MCF 10A (cell line): ENCODE measurements around the gene POMT2. TPM values are rescaled to one million over a fixed set of nuclear protein-coding genes. Genes with fewer than 3 reads are reported as not detected.
"Not testable (repeated sequence)": the region's sequence is repeated elsewhere in the genome, so short reads cannot be mapped to it uniquely, and the experiment has no call there.

Experiments
- BruUV-seq: library from RNA; stranded (reverse); fragments of 400-500 nt; replicated peaks from 2 replicates; lab custom pipeline; 2021; lab: Mats Ljungman, UMichigan
- CTCF ChIA-PET: fragments of 300-600 bp; sonication (Branson Sonifier 250); formaldehyde crosslinking; extraction: SDS; loops from one replicate; lab custom pipeline; 2021; ENCODE audit warnings: antibody characterized with exemption, inconsistent platforms; lab: Yijun Ruan, JAX
- POLR2A ChIA-PET: fragments of 300-600, 350-650 bp; sonication (Branson Sonifier 250); formaldehyde crosslinking; extraction: SDS; loops from one replicate; lab custom pipeline; 2020; ENCODE audit warnings: antibody characterized with exemption, inconsistent platforms; lab: Yijun Ruan, JAX
- DNase-seq: peaks from one replicate; pipeline ENCODE4 v3.0.0-alpha.2; 2018; ENCODE audit not compliant: unreplicated experiment
- H3K27ac Mint-ChIP-seq: one replicate; pipeline ENCODE4 v1.8.0; 2022; ENCODE audit warnings: mild to moderate bottlenecking, low read depth, mixed read lengths; ENCODE audit not compliant: unreplicated experiment
- H3K27me3 Mint-ChIP-seq: one replicate; pipeline ENCODE4 v1.8.0; 2022; ENCODE audit warnings: mixed read lengths; ENCODE audit not compliant: insufficient read depth, unreplicated experiment
- H3K36me3 Mint-ChIP-seq: one replicate; pipeline ENCODE4 v1.8.0; 2022; ENCODE audit warnings: mild to moderate bottlenecking, moderate library complexity, mixed read lengths; ENCODE audit not compliant: insufficient read depth, unreplicated experiment
- H3K4me1 Mint-ChIP-seq: one replicate; pipeline ENCODE4 v1.8.0; 2022; ENCODE audit warnings: mixed read lengths; ENCODE audit not compliant: insufficient read depth, unreplicated experiment
- H3K4me3 Mint-ChIP-seq: one replicate; pipeline ENCODE4 v1.8.0; 2022; ENCODE audit warnings: mild to moderate bottlenecking, moderate library complexity, mixed read lengths; ENCODE audit not compliant: unreplicated experiment
- H3K9me3 Mint-ChIP-seq: one replicate; pipeline ENCODE4 v1.8.0; 2022; ENCODE audit warnings: mixed read lengths; ENCODE audit not compliant: unreplicated experiment
- intact Hi-C: fragments of 100-400 bp; cut with micrococcal nuclease; formaldehyde crosslinking; loops from 2 replicates; pipeline ENCODE4 v1.14.1; 2022
- total RNA-seq: library from RNA; stranded (reverse); gene quantifications from 2 replicates; pipeline ENCODE4 v1.2.3, GENCODE V29; 2022
- TF ChIP-seq, protein P1 (sequence below): fragments of 200-600 bp; IDR thresholded peaks from one replicate; pipeline ENCODE4 v1.8.0; 2022; ENCODE audit warnings: antibody characterized with exemption, mild to moderate bottlenecking; ENCODE audit not compliant: unreplicated experiment

POMT2 gene
- total RNA-seq, 1 experiment from 2014 or later, result 32.1 TPM

- ChIA-PET CTCF (no interaction called here), POLR2A (no interaction called here)
- no peaks in the 10 kb centered on the region for H3K9me3 Mint-ChIP-seq
- TF ChIP-seq, protein P1, sequence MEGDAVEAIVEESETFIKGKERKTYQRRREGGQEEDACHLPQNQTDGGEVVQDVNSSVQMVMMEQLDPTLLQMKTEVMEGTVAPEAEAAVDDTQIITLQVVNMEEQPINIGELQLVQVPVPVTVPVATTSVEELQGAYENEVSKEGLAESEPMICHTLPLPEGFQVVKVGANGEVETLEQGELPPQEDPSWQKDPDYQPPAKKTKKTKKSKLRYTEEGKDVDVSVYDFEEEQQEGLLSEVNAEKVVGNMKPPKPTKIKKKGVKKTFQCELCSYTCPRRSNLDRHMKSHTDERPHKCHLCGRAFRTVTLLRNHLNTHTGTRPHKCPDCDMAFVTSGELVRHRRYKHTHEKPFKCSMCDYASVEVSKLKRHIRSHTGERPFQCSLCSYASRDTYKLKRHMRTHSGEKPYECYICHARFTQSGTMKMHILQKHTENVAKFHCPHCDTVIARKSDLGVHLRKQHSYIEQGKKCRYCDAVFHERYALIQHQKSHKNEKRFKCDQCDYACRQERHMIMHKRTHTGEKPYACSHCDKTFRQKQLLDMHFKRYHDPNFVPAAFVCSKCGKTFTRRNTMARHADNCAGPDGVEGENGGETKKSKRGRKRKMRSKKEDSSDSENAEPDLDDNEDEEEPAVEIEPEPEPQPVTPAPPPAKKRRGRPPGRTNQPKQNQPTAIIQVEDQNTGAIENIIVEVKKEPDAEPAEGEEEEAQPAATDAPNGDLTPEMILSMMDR, result no peak
- no TSS peak for BruUV-seq
- H3K27me3 Mint-ChIP-seq, result no peaks in the 10 kb centered on the region
- no peak overlapping the region for H3K4me3 Mint-ChIP-seq
- no peak for DNase-seq
- intact Hi-C loops, result no loop called here
- H3K36me3 Mint-ChIP-seq, result peaks cover 53% of the 10 kb centered on the region
- no peaks in the 10 kb centered on the region for H3K4me1 Mint-ChIP-seq
- H3K27ac Mint-ChIP-seq, result no peak overlapping the region
Measured at GRCh38 chr14:77281852-77282410, 38.8 kb downstream of the POMT2 start.

GRCh38 chr14:77280921-77281320, 39.8 kb downstream of the POMT2 start:
- H3K36me3 Mint-ChIP-seq, result peaks cover 52% of the 10 kb centered on the region
- H3K9me3 Mint-ChIP-seq, H3K27me3 Mint-ChIP-seq, intact Hi-C loops, BruUV-seq, POLR2A ChIA-PET, H3K27ac Mint-ChIP-seq, H3K4me1 Mint-ChIP-seq, H3K4me3 Mint-ChIP-seq, DNase-seq: not testable (repeated sequence)
- CTCF ChIA-PET, result interaction anchor here (1.5 kb wide), 1 partner anchor 36 kb away, joined by 7 read pairs; no protein-coding TSS in a partner anchor

DNA sequence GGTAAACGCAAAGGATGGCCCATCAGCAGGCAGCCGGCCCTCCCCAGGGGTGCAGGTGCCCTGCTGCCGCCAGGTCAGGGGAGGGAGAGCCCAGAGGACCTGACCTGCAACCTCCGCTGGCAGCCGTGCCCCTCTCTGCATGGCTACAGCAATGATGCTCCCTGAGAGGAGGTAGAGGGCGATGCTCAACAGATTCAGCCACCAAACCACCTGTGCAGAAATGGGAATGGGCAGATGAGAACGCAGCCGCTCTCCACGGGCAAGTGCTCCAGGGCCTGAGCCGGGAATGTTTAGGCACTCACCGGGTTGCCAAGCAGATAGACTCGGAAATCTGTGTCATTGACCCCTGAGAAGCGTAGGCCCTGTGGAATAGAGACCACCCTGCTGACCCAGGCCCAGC, 41.0 kb downstream of the POMT2 start:
- no peak for DNase-seq
- TF ChIP-seq, protein P1, result no peak
- Mint-ChIP-seq H3K36me3 (peaks cover 42% of the 10 kb centered on the region), H3K27ac (no peak overlapping the region), H3K9me3 (no peaks in the 10 kb centered on the region), H3K4me3 (no peak overlapping the region), H3K27me3 (no peaks in the 10 kb centered on the region), H3K4me1 (no peaks in the 10 kb centered on the region)
- no TSS peak for BruUV-seq
- intact Hi-C loops, result no loop called here
- POLR2A ChIA-PET, result no interaction called here
- CTCF ChIA-PET, result interaction anchor here (0.6 to 1.0 kb wide), 3 partner anchors 12 to 186 kb away, joined by 3 to 7 read pairs (median 3); no protein-coding TSS in a partner anchor

GRCh38 chr14:77278461-77279230, 42.0 kb downstream of the POMT2 start:
- ChIA-PET POLR2A (no interaction called here), CTCF (interaction anchor here (0.6 to 0.8 kb wide), 2 partner anchors 44 to 403 kb away, joined by 3 to 4 read pairs; no protein-coding TSS in a partner anchor)
- intact Hi-C loops, result no loop called here
- TF ChIP-seq, protein P1, result no peak
- H3K36me3 Mint-ChIP-seq, result peaks cover 34% of the 10 kb centered on the region
- BruUV-seq, result no TSS peak
- no peaks in the 10 kb centered on the region for H3K4me1 Mint-ChIP-seq
- no peak overlapping the region for H3K4me3 Mint-ChIP-seq
- no peaks in the 10 kb centered on the region for H3K9me3 Mint-ChIP-seq
- H3K27ac Mint-ChIP-seq, result no peak overlapping the region
- H3K27me3 Mint-ChIP-seq, result no peaks in the 10 kb centered on the region
- no peak for DNase-seq
